Keratinocyte (primary cell): ENCODE data around the gene AGO3. TPM values are rescaled to one million over a fixed set of nuclear protein-coding genes. Genes with fewer than 3 reads are reported as not detected.

ENCODE experiments used
- DNase-seq: peaks from one replicate; pipeline ENCODE4 v3.0.0-alpha.2; 2011; ENCODE audit warnings: low read depth, missing footprints, low spot score
- FAIRE-seq: peaks from 2 replicates; lab custom pipeline; 2011; peaks lifted over from hg19 to GRCh38; lab: Jason Lieb, UNC
- H2AFZ ChIP-seq: 2 replicates; pipeline ENCODE4 v1.6.0; 2012; ENCODE audit warnings: low read length, control low read depth, inconsistent platforms; ENCODE audit not compliant: control insufficient read depth
- H3K27ac ChIP-seq: 2 replicates; pipeline ENCODE4 v1.5.1; 2011; ENCODE audit warnings: low read length; ENCODE audit not compliant: control insufficient read depth, insufficient read depth
- H3K27me3 ChIP-seq: 3 replicates; pipeline ENCODE4 v1.6.0; 2011; ENCODE audit warnings: low read length; ENCODE audit not compliant: control insufficient read depth, insufficient read depth; ENCODE audit errors: extremely low read depth
- H3K36me3 ChIP-seq, 2 experiments: 2 replicates in 1 of 2; 3 replicates in 1 of 2; pipeline ENCODE4 v1.5.1; 2011; ENCODE audit warnings: low read length in 2 of 2, mild to moderate bottlenecking in 1 of 2; ENCODE audit not compliant: control insufficient read depth in 2 of 2, insufficient read depth in 2 of 2; ENCODE audit errors: extremely low read depth in 1 of 2
- H3K4me1 ChIP-seq: 3 replicates; pipeline ENCODE4 v1.5.1; 2011; ENCODE audit warnings: low read length; ENCODE audit not compliant: control insufficient read depth, insufficient read depth; ENCODE audit errors: extremely low read depth
- H3K4me2 ChIP-seq: 3 replicates; pipeline ENCODE4 v1.6.0; 2011; ENCODE audit warnings: low read depth, low read length; ENCODE audit not compliant: control insufficient read depth, insufficient read depth; ENCODE audit errors: extremely low read depth
- H3K4me3 ChIP-seq, 3 experiments: fragments of 200-600 bp in 1 of 3; sonication (generic) in 1 of 3; 2 replicates in 2 of 3; 3 replicates in 1 of 3; pipeline ENCODE4 v1.5.1; 2011 to 2016; ENCODE audit warnings: low read length in 3 of 3, mild to moderate bottlenecking in 3 of 3, control low read depth in 2 of 3, inconsistent platforms in 1 of 3, low read depth in 1 of 3, mixed read lengths in 1 of 3, mixed run types in 1 of 3, moderate library complexity in 1 of 3; ENCODE audit not compliant: control insufficient read depth in 2 of 3, insufficient read depth in 2 of 3; ENCODE audit errors: extremely low read depth in 1 of 3
- H3K79me2 ChIP-seq: 2 replicates; pipeline ENCODE4 v1.6.0; 2012; ENCODE audit warnings: low read length; ENCODE audit not compliant: control insufficient read depth, insufficient read depth
- H3K9ac ChIP-seq: 3 replicates; pipeline ENCODE4 v1.6.0; 2011; ENCODE audit warnings: low read length; ENCODE audit not compliant: control insufficient read depth, insufficient read depth; ENCODE audit errors: extremely low read depth
- H3K9me1 ChIP-seq: 3 replicates; pipeline ENCODE4 v1.6.0; 2011; ENCODE audit warnings: low read length; ENCODE audit not compliant: control insufficient read depth, insufficient read depth; ENCODE audit errors: extremely low read depth
- H3K9me3 ChIP-seq: 2 replicates; pipeline ENCODE4 v1.5.1; 2012; ENCODE audit warnings: low read depth, low read length; ENCODE audit not compliant: control insufficient read depth
- H4K20me1 ChIP-seq: 3 replicates; pipeline ENCODE4 v1.6.0; 2011; ENCODE audit warnings: low read length; ENCODE audit not compliant: control insufficient read depth, insufficient read depth; ENCODE audit errors: extremely low read depth
- EZH2 ChIP-seq: IDR thresholded peaks from one replicate; pipeline ENCODE4 v1.6.1; 2012; ENCODE audit warnings: inconsistent platforms, mild to moderate bottlenecking, low read length, moderate library complexity
- dilution Hi-C: fragments of 300-500 bp; cut with MboI; formaldehyde crosslinking; loops from one replicate; pipeline ENCODE4 v1.7.0; 2020; ENCODE audit warnings: low sequenced_read_pairs; ENCODE audit not compliant: extremely low pct_ligation_motif_present
- polyA plus RNA-seq, 5 experiments: library from polyadenylated mRNA; depleted of rRNA in 3 of 5; stranded (reverse) in 3 of 5; stranded (forward) in 1 of 5; unstranded in 1 of 5; fragments of >200 nt; gene quantifications; 1 replicate in 1 of 5; 2 replicates in 3 of 5; 3 replicates in 1 of 5; pipeline versions ENCODE4 v1.2.1 to v1.2.3, GENCODE V29; 2011 to 2012; ENCODE audit warnings: missing spikeins in 2 of 5, low read depth in 1 of 5, low replicate concordance in 1 of 5
- TF ChIP-seq, protein P1 (sequence below), 3 experiments: IDR thresholded peaks in 1 of 3; conservative IDR thresholded peaks in 1 of 3; optimal IDR thresholded peaks in 1 of 3; 2 replicates in 2 of 3; 3 replicates in 1 of 3; pipeline versions ENCODE3 to v1.5.1; 2011; ENCODE audit warnings: low read length in 3 of 3, mild to moderate bottlenecking in 3 of 3, moderate library complexity in 2 of 3, control low read depth in 1 of 3, inconsistent platforms in 1 of 3; ENCODE audit not compliant: insufficient read depth in 2 of 3; ENCODE audit errors: extremely low read depth in 1 of 3

Gene AGO3
- polyA plus RNA-seq, 1 donor (not counting 4 experiments of a cell fraction or from before 2014, with no cell fraction given): 14.0 TPM

DNA sequence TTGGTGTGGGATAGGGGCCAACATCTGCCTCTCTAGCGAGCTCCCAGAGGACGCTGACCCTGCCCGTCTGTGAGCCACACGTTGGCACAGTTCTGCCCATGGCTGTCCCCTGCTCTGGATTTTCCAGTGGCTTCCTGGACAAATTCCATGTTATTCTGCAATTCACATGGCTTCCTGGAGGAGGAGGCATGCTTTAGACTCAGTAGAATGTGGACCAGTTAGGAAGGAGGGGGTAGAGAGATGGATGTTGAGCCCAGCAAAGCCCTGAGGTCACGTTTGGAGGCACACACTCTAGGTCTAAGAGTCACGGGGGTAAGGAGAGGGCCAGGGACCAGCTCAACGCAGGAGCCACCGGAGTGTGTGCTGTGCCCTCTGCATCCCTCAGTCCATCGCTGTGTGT, 181.9 kb downstream of the AGO3 start:
- Histone ChIP-seq H3K9me1 (no peaks in the 10 kb centered on the region), H3K27ac (no peak overlapping the region), H3K9ac (no peak overlapping the region), H3K4me2 (no peak overlapping the region), H4K20me1 (no peaks in the 10 kb centered on the region), H3K79me2 (no peaks in the 10 kb centered on the region), H3K27me3 (no peaks in the 10 kb centered on the region), H3K9me3 (no peaks in the 10 kb centered on the region), H3K36me3 (no peaks in the 10 kb centered on the region), H3K4me3 (no peak overlapping the region), H3K4me1 (peaks cover 14% of the 10 kb centered on the region), H2AFZ (no peak overlapping the region)
- no peak for TF ChIP-seq EZH2
- TF ChIP-seq, protein P1, sequence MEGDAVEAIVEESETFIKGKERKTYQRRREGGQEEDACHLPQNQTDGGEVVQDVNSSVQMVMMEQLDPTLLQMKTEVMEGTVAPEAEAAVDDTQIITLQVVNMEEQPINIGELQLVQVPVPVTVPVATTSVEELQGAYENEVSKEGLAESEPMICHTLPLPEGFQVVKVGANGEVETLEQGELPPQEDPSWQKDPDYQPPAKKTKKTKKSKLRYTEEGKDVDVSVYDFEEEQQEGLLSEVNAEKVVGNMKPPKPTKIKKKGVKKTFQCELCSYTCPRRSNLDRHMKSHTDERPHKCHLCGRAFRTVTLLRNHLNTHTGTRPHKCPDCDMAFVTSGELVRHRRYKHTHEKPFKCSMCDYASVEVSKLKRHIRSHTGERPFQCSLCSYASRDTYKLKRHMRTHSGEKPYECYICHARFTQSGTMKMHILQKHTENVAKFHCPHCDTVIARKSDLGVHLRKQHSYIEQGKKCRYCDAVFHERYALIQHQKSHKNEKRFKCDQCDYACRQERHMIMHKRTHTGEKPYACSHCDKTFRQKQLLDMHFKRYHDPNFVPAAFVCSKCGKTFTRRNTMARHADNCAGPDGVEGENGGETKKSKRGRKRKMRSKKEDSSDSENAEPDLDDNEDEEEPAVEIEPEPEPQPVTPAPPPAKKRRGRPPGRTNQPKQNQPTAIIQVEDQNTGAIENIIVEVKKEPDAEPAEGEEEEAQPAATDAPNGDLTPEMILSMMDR (optimal IDR thresholded peaks at IDR 0.05 in 1 of 3, IDR thresholded peaks at IDR 0.05 in 1 of 3, conservative IDR thresholded peaks at IDR 0.05 in 1 of 3; ENCODE audit: extremely low read depth in 1 of 3, insufficient read depth in 2 of 3, low read length in 3 of 3): no peak
- no peak for DNase-seq
- FAIRE-seq: no peak
- dilution Hi-C loops: no loop called here

GRCh38 chr1:36114371-36114770, 183.5 kb downstream of the AGO3 start:
- Histone ChIP-seq H3K4me1 (peaks cover 4% of the 10 kb centered on the region), H4K20me1 (no peaks in the 10 kb centered on the region), H3K9me3 (no peaks in the 10 kb centered on the region), H3K4me2 (no peak overlapping the region), H3K27me3 (no peaks in the 10 kb centered on the region), H3K36me3 (no peaks in the 10 kb centered on the region), H3K9ac (no peak overlapping the region), H3K4me3 (no peak overlapping the region), H3K9me1 (no peaks in the 10 kb centered on the region), H2AFZ (no peak overlapping the region), H3K27ac (no peak overlapping the region), H3K79me2 (no peaks in the 10 kb centered on the region)
- FAIRE-seq (no peak), DNase-seq (no peak)
- TF ChIP-seq EZH2: no peak
- TF ChIP-seq, protein P1 (optimal IDR thresholded peaks at IDR 0.05 in 1 of 3, IDR thresholded peaks at IDR 0.05 in 1 of 3, conservative IDR thresholded peaks at IDR 0.05 in 1 of 3; ENCODE audit: extremely low read depth in 1 of 3, insufficient read depth in 2 of 3, low read length in 3 of 3): no peak
- dilution Hi-C loops: no loop called here
